NCI-H2107 treated with DMSO at 0.1 percent for 48 hours (cell line): Measurements from ENCODE around the gene FHIT.
"Not testable (repeated sequence)": the region's sequence is repeated elsewhere in the genome, so short reads cannot be mapped to it uniquely, and the experiment has no call there.

ENCODE experiments used
- DNase-seq: peaks from one replicate; lab custom pipeline; 2025; ENCODE audit not compliant: unreplicated experiment; lab: John Stamatoyannopoulos, UW

Gene FHIT

GRCh38 chr3:60948488-60948887, 302.8 kb downstream of the FHIT start:
- no peak for DNase-seq

GRCh38 chr3:60935709-60936108, 315.5 kb downstream of the FHIT start:
- DNase-seq: no peak

GRCh38 chr3:60933824-60934223, 317.4 kb downstream of the FHIT start:
- DNase-seq: no peak

- no peak for DNase-seq
Measured at GRCh38 chr3:60932643-60933042, 318.6 kb downstream of the FHIT start.

- DNase-seq: no peak
Measured at GRCh38 chr3:60932170-60932569, 319.1 kb downstream of the FHIT start.

GRCh38 chr3:60931452-60931851, 319.8 kb downstream of the FHIT start:
- no peak for DNase-seq

GRCh38 chr3:60920519-60920918, 330.7 kb downstream of the FHIT start:
- DNase-seq: no peak

- DNase-seq: no peak
Measured at GRCh38 chr3:60919296-60919695, 332.0 kb downstream of the FHIT start.

GRCh38 chr3:60917141-60917540, 334.1 kb downstream of the FHIT start:
- DNase-seq: peak; percentile 6

- DNase-seq: no peak
Measured at GRCh38 chr3:60916546-60916945, 334.7 kb downstream of the FHIT start.

- DNase-seq: no peak
Measured at GRCh38 chr3:60913474-60913873, 337.8 kb downstream of the FHIT start.

GRCh38 chr3:60912876-60913275, 338.4 kb downstream of the FHIT start:
- DNase-seq: no peak

- DNase-seq: no peak
Measured at GRCh38 chr3:60912142-60912541, 339.1 kb downstream of the FHIT start.

- no peak for DNase-seq
Measured at GRCh38 chr3:60909526-60909925, 341.7 kb downstream of the FHIT start.

GRCh38 chr3:60906283-60906682, 345.0 kb downstream of the FHIT start:
- no peak for DNase-seq

- DNase-seq: no peak
Measured at GRCh38 chr3:60898321-60898720, 352.9 kb downstream of the FHIT start.

- no peak for DNase-seq
Measured at GRCh38 chr3:60893946-60894345, 357.3 kb downstream of the FHIT start.

GRCh38 chr3:60890226-60890625, 361.0 kb downstream of the FHIT start:
- no peak for DNase-seq

GRCh38 chr3:60888952-60889351, 362.3 kb downstream of the FHIT start:
- DNase-seq: not testable (repeated sequence)

GRCh38 chr3:60887574-60887973, 363.7 kb downstream of the FHIT start:
- DNase-seq: no peak

- DNase-seq: no peak
Measured at GRCh38 chr3:60886518-60886917, 364.7 kb downstream of the FHIT start.

GRCh38 chr3:60884005-60884404, 367.2 kb downstream of the FHIT start:
- no peak for DNase-seq

GRCh38 chr3:60877188-60877587, 374.1 kb downstream of the FHIT start:
- DNase-seq: peak; percentile 36

GRCh38 chr3:60870396-60870795, 380.9 kb downstream of the FHIT start:
- DNase-seq: no peak
